Uterus (tissue), 4 donors: ENCODE measurements around the gene TINCR. TPM values are rescaled to one million over a fixed set of nuclear protein-coding genes. Genes with fewer than 3 reads are reported as not detected.

Experiments
- DNase-seq, 2 donors: peaks; one replicate each; pipeline ENCODE4 v3.0.0-alpha.2; 2019 to 2020
- H3K27ac ChIP-seq, 2 donors: fragments of 200-600 bp; sonication (generic); 1 replicate in 1 of 2; 2 replicates in 1 of 2; pipeline ENCODE4 v1.5.1; 2016 to 2018
- H3K27me3 ChIP-seq, 2 donors: fragments of 200-600 bp; sonication (generic); one replicate each; pipeline ENCODE4 v1.5.1; 2018 to 2019; ENCODE audit warnings: control low read depth in 1 of 2
- H3K36me3 ChIP-seq, 2 donors: fragments of 200-600 bp; sonication (generic); one replicate each; pipeline ENCODE4 v1.5.1; 2019; ENCODE audit warnings: control low read depth in 1 of 2
- H3K4me1 ChIP-seq, 2 donors: fragments of 200-600 bp; sonication (generic); one replicate each; pipeline ENCODE4 v1.5.1; 2018 to 2019; ENCODE audit warnings: control low read depth in 1 of 2
- H3K4me3 ChIP-seq, 2 donors: fragments of 200-600 bp; sonication (generic); 1 replicate in 1 of 2; 2 replicates in 1 of 2; pipeline ENCODE4 v1.5.1; 2018 to 2019; ENCODE audit warnings: mild to moderate bottlenecking in 1 of 2
- H3K9me3 ChIP-seq, 2 donors: fragments of 200-600 bp; sonication (generic); one replicate each; pipeline ENCODE4 v1.5.1; 2019; ENCODE audit warnings: control low read depth in 1 of 2
- CTCF ChIP-seq, 4 experiments: fragments of 200-600 bp in 2 of 4; fragments of 450-650 bp in 2 of 4; sonication (generic) in 2 of 4; IDR thresholded peaks; one replicate each; pipeline ENCODE4 v1.5.1; 2016 to 2019; ENCODE audit warnings: antibody characterized with exemption in 4 of 4, mild to moderate bottlenecking in 2 of 4, moderate library complexity in 1 of 4
- POLR2A ChIP-seq, 2 donors: fragments of 450-650 bp; IDR thresholded peaks; one replicate each; pipeline ENCODE4 v1.6.1; 2016; ENCODE audit warnings: antibody characterized with exemption in 2 of 2, mild to moderate bottlenecking in 1 of 2, moderate library complexity in 1 of 2
- intact Hi-C: fragments of 100-400 bp; cut with DNase I; formaldehyde crosslinking; loops from one replicate; pipeline ENCODE4 v1.15.1; 2023; ENCODE audit warnings: low total_unique reads
- total RNA-seq, 4 donors: library from RNA; depleted of rRNA in 3 of 4; stranded (reverse); fragments of >200 nt in 3 of 4; gene quantifications; one replicate each; pipeline versions ENCODE4 v1.1.0 to v1.2.4, GENCODE V29; 2014 to 2023
- donor health status: DM: yes; HTN: yes; CAD: no.

The TINCR gene
- total RNA-seq, result 1 to 10 TPM in 2 of 4 donors, not detected in 2; 1.2 to 5.3 TPM

GRCh38 chr19:5567360-5567969, at the start of gene TINCR:
TSS of gene TINCR (minus strand) at chr19:5567953.
- no peak within 1 kb of the TSS for H3K27ac ChIP-seq
- no peaks in the 10 kb centered on the region for H3K36me3 ChIP-seq
- DNase-seq, result no peak
- no peaks in the 10 kb centered on the region for H3K9me3 ChIP-seq
- H3K4me3 ChIP-seq, result no peak within 1 kb of the TSS
- H3K27me3 ChIP-seq, result peaks cover 0 to 13% of the 10 kb centered on the region in 2 donors
- intact Hi-C loops, result no loop called here
- no peaks in the 10 kb centered on the region for H3K4me1 ChIP-seq
- no peak for TF ChIP-seq POLR2A (IDR thresholded peaks at IDR 0.05)
- no peak for TF ChIP-seq CTCF (IDR thresholded peaks at IDR 0.05)

- no peaks in the 10 kb centered on the region for H3K36me3 ChIP-seq
- H3K27ac ChIP-seq, result no peak overlapping the region
- no peaks in the 10 kb centered on the region for H3K27me3 ChIP-seq
- H3K9me3 ChIP-seq, result no peaks in the 10 kb centered on the region
- H3K4me3 ChIP-seq, result no peak overlapping the region
- TF ChIP-seq POLR2A (IDR thresholded peaks at IDR 0.05), result no peak
- TF ChIP-seq CTCF (IDR thresholded peaks at IDR 0.05), result no peak
- H3K4me1 ChIP-seq, result peaks cover 0 to 21% of the 10 kb centered on the region in 2 donors
- intact Hi-C loops, result no loop called here
- DNase-seq, result no peak
Measured at GRCh38 chr19:5617080-5617479, 49.3 kb upstream of the TINCR start.

- Histone ChIP-seq H3K27me3 (no peaks in the 10 kb centered on the region), H3K4me3 (no peak overlapping the region), H3K27ac (no peak overlapping the region), H3K9me3 (no peaks in the 10 kb centered on the region), H3K4me1 (peaks cover 0 to 12% of the 10 kb centered on the region in 2 donors), H3K36me3 (no peaks in the 10 kb centered on the region)
- intact Hi-C loops, result no loop called here
- no peak for DNase-seq
- TF ChIP-seq POLR2A (IDR thresholded peaks at IDR 0.05) (no peak), CTCF (IDR thresholded peaks at IDR 0.05) (no peak)
Measured at GRCh38 chr19:5615756-5616327, 48.1 kb upstream of the TINCR start.

GRCh38 chr19:5612891-5613865, 45.4 kb upstream of the TINCR start:
- TF ChIP-seq POLR2A (IDR thresholded peaks at IDR 0.05) (no peak), CTCF (IDR thresholded peaks at IDR 0.05) (no peak)
- Histone ChIP-seq H3K4me3 (no peak overlapping the region), H3K9me3 (no peaks in the 10 kb centered on the region), H3K27me3 (no peaks in the 10 kb centered on the region), H3K36me3 (no peaks in the 10 kb centered on the region), H3K27ac (no peak overlapping the region), H3K4me1 (no peaks in the 10 kb centered on the region)
- intact Hi-C loops, result no loop called here
- DNase-seq, result no peak
